IMR-90 (cell line): ENCODE results near the gene CD72.

ENCODE experiments used
- RAD21 ChIP-seq: IDR thresholded peaks from 2 replicates; pipeline ENCODE4 v1.6.1; 2012; ENCODE audit warnings: low read length, improper control_type of control experiment
- USF2 ChIP-seq: fragments of 150-350 bp; IDR thresholded peaks from 2 replicates; pipeline ENCODE4 v1.6.1; 2017; ENCODE audit warnings: mild to moderate bottlenecking, antibody characterized with exemption, low read length, low read depth

GRCh38 chr9:35657546-35658136, 39.4 kb upstream of the CD72 start, which contains the start of gene RMRP:
- peak; percentile 28; the same call in 1 of the 2 replicates for TF ChIP-seq RAD21
- peak; percentile 67 for TF ChIP-seq USF2
